Activated CD8-positive, alpha-beta memory T cell treated with anti-CD3 and anti-CD28 coated beads, Interleukin-2, amount 50 U/mL, for 4 hours (primary cell): Measurements from ENCODE around the gene PEX7.
"Not testable (repeated sequence)": the region's sequence is repeated elsewhere in the genome, so short reads cannot be mapped to it uniquely, and the experiment has no call there.

Experiments used
- DNase-seq: peaks from one replicate; pipeline ENCODE4 v3.0.0-alpha.2; 2020

PEX7 gene

DNA sequence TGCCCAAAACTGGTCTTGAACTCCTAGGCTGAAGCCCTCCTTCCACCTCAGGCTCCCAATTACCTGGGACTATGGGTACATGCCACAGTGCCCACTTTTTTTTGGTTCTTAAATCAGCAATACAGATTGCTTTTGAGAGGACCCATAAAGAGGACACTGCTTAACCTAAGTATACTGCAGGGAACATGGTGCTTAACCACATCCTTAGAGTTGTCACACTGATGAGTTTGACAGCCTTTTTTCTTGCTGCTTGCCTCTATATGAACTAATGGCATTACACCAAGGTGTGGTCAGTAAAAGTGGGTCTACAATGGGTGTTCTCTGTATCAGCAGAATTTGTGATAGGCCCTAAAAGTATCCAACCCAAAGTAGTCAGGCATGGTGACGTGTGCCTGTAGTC is 92.6 kb downstream of the PEX7 start:
- no peak for DNase-seq

DNA sequence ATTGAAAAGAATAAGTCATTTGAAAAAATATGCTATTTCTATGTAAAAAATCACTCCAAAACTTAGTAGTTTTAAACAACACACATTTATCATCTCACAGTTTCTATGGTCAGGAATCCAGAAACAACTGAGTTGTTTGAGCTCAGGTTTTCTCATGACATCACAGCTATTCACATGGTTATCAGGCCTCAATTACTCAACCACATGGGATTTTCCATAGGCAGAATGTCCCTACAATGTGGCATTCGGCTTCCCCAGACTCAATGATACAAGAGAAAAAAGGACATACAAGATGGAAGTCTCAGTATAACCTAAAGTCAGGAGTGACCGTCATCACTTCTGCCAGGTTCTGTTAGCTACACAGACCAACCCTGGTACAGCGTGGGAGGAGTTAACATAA is 96.3 kb downstream of the PEX7 start:
- DNase-seq = no peak

DNA sequence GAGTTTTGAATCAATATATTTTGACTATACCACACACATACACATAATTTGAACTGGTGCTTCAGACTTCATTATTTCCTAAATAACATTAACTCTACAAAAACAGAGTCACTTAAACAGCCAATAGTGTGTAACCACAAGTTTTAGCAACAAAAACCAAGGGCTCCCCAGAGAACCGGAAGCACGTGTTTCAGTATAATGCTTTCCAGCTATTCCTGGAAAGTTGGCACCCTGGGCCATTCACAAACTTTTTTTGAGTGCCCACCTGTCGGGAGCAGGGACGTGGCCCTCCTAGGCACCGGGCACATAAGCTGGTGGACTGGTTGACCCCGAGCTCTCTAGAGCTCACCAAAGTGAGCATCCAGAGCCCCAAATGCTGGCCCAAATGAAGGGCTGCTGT is 97.8 kb downstream of the PEX7 start:
- no peak for DNase-seq

DNA sequence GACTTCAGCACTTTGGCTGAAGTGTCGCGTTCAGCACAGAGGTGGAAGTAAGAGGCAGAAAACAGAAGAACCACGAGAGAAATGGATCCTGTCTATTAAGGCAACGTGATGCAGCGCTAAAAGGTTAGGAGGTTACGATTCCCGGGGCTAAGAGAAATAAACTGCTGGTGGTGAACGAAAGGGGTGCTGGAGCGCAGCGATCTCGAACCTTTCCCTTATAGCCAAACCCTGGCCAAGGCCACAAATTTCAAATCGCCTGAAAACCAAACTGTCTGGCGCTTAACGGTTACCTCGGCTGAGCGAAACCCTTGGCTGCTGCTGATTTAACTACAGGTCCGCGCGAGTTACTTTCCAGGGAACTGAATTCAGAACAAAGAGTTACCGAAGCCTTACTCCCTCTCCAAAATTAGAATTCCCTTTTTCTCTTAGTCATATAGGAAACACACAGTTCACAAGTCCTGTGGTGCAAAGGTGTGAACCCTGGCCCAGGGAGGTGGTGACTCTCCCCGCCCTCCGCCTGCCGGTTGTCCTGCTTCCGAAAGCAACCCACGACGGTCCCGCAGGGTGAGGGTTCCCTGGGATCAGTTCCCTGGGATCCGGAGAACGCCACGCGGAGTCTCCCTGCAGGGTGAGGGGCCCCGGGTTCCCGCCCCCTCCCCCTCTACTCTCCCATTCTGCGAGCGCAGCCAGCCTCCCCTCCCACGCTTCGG is 98.4 kb downstream of the PEX7 start:
- no peak for DNase-seq

DNA sequence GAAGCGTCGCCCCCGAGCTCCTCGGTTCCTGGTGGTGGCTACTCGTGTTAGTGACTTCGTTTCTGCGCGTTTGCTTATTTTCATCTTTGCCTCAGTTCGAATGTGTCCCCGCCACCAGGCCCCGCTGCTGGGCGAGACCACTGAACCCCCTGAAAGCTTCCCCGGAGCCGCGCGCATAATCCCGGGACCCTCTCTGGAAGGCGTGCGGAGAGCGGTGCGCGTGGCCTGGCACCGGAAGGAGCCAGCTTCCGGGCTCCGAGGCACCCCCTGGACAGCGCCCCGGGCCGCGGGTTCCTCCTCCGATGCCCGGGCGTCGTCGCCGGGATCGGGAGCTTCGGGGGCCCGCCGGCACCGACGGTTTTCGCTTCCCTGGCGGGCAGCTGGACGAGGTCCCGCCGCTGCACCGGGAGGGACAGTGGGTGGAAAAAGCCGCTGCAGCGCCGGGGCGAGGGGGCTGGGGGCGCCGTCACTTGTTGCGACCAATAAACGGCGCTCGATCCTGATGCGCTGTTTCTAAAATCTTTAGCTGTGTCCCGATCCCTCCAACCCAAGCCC is 99.1 kb downstream of the PEX7 start:
- DNase-seq = no peak

DNA sequence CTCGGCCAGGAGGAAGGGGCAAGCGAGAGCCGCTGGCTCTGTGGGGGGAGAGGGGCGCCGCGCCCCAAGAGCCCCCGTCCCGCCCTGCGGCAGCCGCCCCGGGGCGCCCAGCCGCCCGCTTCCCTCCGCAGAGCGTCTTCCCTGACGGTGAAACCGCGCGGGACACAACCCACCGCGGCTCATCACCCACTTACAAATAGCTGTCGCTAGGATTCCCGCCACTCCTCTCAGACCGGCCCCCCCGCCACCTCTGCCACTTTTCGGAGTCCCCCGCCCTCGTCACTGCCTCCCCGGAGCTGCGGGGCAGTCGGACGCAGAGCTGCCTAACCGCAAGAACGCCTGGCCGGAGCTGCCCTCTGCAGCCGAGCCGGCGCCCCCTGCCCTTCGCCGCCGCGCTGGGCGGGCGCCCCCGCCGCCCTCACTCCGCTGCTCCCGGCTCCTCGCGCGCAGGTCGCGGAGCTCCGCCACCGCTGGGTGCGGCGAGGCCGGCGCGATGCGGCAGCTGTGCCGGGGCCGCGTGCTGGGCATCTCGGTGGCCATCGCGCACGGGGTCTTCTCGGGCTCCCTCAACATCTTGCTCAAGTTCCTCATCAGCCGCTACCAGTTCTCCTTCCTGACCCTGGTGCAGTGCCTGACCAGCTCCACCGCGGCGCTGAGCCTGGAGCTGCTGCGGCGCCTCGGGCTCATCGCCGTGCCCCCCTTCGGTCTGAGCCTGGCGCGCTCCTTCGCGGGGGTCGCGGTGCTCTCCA is 99.7 kb downstream of the PEX7 start, which contains the start of gene SLC35D3:
SLC35D3 (plus strand) TSS at position 366 of the 749 bp plus-strand sequence; CDS start at position 494, 128 bp downstream.
- no peak for DNase-seq

DNA sequence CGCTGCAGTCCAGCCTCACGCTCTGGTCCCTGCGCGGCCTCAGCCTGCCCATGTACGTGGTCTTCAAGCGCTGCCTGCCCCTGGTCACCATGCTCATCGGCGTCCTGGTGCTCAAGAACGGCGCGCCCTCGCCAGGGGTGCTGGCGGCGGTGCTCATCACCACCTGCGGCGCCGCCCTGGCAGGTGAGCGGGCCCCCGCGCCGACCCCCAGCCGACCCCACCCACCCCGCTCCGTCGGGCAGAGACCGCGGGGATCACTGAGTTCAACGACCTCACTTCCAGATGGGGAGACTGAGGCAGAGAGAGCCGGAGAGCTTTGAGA is 100.3 kb downstream of the PEX7 start:
- DNase-seq = no peak

DNA sequence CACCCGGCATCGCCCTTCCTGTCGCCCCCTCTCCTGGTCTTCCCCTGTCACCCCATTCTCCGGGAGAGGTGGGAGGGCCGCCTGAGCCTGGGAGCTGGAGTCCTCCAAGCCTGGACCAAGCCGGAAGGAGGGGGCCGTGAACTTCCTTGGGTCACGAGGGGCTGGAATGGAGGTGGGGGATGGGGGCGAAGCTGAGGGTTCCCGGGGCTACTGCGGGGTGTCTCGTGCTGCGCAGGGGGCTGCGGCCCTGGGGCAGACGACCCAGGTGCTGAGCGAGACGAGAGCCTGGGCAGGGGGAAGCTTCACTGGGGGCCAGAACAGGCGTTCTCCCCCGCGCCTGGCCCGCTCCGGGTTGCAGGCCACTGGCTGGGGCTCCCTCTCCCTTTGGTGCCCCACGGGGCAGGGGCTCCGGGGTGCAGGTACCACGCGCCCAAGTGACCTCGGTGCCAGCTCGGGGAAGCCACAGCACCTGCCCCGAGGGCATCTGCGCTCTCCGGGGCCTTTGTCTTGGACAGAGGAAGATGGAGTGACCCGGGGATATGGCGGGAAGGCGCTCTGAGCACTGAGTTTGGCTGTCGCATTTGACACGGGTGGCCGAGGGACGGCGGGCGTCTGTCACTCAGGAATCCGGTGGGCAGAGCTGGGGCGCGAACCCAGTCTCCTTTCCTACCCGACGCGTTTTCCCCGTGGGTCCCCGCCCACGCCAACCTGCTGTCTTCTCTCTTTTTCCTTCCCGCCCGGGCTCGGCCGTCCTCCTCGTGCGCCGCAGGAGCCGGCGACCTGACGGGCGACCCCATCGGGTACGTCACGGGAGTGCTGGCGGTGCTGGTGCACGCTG is 100.9 kb downstream of the PEX7 start:
- no peak for DNase-seq

DNA sequence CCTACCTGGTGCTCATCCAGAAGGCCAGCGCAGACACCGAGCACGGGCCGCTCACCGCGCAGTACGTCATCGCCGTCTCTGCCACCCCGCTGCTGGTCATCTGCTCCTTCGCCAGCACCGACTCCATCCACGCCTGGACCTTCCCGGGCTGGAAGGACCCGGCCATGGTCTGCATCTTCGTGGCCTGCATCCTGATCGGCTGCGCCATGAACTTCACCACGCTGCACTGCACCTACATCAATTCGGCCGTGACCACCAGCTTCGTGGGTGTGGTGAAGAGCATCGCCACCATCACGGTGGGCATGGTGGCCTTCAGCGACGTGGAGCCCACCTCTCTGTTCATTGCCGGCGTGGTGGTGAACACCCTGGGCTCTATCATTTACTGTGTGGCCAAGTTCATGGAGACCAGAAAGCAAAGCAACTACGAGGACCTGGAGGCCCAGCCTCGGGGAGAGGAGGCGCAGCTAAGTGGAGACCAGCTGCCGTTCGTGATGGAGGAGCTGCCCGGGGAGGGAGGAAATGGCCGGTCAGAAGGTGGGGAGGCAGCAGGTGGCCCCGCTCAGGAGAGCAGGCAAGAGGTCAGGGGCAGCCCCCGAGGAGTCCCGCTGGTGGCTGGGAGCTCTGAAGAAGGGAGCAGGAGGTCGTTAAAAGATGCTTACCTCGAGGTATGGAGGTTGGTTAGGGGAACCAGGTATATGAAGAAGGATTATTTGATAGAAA is 101.7 kb downstream of the PEX7 start:
- DNase-seq = no peak

DNA sequence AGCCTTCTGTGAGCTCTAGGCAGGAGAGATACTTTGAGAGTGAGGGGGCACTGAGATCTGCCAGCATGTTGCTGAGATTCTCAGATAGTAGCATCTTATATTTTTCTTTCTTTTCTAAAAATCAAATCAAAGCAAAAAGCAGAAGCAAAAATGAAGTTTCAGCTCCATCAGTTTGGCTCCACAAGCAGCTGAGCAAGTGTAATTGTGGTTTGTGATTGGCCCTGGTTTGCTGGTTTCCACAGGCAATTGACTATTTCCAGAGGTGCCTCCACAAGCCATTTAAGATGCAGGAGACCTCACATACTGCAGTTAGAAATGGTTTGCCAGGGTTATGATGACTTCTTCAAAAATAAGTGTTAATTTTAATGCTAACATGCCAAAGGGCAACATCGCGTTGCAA is 104.0 kb downstream of the PEX7 start:
- DNase-seq = no peak

DNA sequence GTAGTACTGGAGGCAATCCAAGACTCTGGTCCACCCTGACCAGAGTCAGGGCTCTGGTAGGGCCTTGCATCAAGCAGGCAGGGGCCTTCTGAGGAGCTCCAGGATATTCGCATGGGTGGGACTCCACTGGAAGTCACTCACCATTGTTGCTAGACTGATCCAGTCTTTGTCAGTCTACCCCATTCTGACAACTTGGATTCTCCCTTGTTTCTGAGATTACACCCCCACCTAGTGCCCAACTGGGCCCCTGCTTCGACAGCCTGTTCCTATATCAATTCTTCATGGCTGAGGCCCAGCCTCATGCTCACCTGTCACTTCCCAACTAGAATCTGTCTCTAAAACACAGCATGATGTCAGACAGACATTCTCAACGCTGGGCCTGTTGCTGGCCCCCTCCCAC is 104.9 kb downstream of the PEX7 start:
- no peak for DNase-seq

DNA sequence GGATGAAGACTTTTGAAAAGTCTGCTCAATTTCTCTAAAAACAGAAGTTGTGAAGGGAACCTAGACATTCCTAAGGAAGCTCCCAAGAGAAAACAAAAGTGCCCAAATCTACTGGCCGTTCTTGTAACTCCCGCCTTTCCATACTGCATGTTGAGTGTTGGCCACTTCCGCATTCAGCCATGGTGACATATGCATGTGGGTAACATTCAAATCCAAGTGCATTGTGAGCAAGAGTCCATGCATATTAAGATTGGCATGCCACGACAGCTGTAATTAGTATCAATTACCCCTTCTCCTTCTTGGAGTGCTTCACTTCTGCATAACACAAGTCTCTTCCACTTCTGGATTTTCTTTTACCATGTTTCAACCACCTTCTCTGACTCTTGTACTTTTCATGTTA is 108.1 kb downstream of the PEX7 start:
- no peak for DNase-seq

DNA sequence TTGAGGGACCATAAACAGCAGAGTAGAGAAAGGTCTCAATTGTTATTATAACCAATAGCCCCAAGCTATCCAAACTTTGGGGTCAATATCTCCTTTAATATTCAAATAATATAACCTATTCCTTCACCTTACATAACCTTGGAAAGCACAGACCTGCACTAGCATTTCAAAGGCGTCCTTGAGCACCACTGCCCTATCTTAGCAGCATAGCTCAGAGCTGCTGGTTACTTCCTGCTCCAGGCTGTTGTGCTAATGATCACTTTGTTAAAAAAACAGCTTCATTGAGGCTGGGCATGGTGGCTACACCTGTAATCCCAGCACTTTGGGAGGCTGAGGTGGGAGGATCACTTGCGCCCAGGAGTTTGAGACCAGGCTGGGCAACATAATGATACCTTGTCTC is 110.2 kb downstream of the PEX7 start:
- no peak for DNase-seq

DNA sequence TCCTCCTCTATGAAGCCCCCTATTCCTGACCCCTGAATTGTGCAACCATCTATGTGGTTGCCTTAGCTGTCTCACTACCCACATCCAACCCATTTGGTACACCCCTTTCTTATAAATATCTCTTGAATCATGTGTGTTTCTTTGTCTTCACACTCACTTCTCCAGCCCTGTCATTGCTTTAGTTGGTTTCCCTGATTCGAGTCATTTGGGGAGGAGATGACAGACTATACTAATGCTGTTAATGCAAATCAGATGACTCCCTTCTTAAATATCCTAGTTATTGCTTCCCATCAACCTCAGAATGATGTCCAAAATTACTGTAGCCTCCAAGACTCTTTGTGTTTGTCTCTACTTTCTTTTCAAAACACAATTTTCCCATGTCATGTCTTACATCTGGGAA is 122.7 kb downstream of the PEX7 start:
- DNase-seq = no peak

DNA sequence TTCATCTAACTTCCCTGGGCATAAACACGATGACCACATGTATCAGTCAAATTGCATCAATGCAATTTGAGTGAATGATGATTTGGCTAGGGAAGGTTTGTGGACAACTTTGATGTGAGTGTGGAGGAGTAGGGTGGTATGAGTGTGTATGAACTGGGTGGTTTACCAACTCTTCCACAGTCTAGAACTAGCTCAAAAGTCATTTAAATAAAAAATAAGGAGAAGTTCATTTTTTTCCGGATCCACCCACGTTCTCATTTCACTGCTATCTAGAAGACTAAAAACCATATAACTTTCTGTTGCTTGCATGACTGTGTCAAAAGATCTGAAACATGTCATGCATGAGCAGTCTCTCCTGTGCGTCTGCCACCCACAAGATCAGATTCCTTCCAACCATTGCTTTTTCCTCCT is 123.3 kb downstream of the PEX7 start:
- DNase-seq = no peak

DNA sequence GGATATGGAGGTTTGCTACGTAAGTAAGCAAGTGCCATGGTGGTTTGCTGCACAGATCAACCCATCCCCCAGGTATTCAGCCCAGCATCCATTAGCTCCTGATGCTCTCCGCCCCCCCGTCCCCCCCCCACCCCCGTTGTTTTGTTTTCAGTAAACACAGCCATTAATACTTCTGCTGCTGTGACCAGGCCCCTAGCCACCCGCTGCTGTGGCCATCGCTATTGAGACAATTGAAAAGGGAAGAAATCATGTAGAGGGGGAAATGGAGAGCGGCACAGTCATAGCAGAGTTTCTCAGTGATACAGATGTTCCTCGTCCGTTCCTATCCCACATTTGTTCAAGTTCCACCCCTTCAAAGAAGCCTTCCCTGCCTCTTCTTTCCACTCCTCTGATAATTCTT is 124.6 kb downstream of the PEX7 start:
- no peak for DNase-seq

DNA sequence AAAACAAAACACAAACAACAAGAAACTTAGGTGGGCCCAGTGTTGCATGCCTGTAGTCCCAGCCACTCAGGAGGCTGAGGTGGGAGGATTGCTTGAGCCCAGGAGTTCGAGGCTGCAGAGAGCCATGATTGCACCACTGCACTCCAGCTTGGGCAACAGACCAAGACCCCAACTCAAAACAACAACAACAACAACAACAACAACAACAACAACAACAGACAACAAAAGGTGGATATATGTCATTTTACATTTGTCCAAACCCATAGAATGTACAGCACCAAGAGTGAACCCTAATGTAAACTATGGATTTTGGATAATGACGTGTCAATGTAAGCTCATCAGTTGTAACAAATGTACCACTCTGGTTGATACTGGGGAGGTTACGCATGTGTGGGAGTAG is 127.6 kb downstream of the PEX7 start:
- DNase-seq = not testable (repeated sequence)

DNA sequence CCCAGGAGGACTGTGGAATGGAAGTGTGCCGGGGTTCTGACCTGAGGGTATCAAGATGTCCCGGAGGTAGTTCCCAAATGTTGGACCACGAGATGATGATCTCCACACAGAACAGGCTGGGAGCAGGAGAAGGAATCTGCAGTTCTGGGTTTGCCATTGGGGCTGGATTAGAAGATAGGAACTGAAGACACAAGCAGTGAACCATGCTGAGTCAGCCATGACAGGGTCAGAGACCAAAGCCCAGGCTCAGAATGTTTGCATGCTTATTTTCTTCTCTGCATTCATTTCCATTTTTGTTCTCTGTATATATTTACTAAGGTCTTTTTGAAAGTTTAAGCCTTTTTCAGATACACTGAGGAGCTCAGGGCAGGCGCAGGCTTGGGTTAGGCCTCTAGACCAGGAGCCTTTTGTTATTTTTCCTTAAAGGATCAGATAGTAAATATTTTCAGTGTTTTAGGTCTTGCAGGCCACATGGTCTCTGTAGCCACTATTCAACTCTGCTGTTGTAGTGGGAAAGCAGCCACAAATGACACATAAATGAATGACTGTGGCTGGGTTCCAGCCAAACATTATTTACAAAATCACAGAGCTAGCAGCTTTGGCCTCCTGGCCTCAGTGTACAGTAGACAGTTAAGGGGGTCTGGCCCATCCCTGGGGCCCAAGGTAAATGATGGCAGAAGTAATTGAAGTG is 128.2 kb downstream of the PEX7 start:
- DNase-seq = no peak

DNA sequence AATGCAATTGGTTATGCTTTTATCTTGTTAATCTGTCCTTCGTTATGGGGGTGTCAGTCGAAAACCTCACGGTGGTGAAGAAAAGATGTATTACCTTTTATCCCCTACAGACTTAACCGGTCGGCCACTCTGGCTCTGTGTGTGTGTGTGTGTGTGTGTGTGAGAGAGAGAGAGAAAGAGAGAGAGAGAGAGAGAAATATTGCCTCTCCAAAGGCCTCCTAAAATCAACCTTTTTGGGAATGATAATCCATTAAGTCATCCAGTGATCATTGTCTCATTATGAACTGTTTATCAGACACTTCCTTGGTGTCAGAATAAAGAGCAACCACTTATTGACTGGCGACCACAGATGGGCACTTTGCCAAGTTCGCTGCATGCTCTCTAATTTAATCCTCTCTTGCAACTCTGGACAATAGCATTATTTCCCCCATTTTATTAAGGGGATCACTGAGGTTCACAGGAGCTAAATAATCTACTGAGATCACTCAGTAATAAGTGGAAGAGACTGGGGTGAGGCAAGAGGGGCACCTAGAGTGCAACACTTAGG is 130.4 kb downstream of the PEX7 start:
- DNase-seq = no peak

DNA sequence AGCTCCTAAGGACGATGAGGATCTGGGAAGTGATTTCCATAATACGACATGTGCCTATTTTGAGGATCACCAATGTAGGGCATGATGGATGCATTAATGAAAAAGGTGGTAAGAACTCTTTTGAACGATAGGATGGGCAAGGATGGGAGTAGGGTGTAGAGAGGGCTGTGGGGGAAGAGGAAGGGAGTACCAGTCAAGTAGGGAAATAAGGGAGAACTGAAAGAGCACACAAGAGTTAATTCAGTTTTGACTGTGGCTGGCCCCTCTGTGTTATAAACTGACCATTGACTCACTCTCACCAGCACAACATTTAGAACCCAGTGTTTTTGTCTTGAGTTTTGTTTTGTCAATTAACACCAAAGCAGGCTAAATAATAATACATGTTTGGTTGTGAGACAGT is 132.7 kb downstream of the PEX7 start:
- DNase-seq = no peak

DNA sequence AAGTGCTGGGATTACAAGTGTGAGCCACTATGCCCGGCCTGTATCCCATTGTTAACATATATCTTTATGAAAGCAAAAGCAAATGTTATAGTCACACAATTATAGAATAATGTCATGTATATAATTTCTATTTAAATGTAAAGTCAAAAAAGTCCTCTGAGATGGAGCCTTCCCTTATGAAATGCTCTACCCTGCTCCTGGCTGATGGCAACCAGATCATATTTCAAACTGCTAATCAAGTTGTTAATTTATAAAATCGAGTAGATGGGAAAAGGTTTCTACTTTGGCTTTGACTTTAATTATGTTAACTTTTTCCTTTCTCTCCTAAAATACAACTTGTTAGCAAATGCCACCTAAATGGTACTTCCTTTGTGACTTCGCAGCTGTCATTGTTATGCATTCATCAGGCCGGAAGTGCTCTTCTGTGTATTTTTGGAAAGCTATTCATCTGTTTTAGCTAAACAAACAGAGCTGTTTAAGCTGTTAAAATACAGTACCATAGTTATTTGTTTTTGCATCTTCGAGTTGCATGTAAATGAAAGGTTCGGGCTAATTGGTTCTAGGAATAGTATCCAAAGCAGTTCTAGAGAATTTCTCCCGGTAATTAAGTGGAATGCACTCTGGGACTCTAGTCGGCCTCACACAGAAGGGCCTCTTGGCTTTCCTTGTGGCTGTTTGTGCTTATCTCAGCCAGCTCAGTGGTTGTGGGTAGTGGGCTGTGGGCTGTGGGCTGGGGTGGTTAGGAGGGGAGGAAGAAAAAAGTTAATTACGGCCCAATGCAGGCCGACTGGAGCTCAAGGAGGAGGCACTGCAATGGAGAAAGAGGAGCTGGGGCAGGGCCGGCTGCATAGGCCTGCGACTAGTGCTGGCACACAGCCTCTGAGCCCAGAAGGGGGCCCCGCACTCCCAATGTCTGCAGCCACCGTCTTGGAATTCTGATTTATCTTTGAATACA is 134.5 kb downstream of the PEX7 start:
- DNase-seq = no peak
